Activated T-helper 2 cell treated with anti-CD3 and anti-CD28 coated beads, Interferon-gamma antibody, Interleukin-2, Interleukin-4, amounts not matched to agents 10 μg/mL and 5 μg/mL and 100 μg/mL, durations not matched to agents 14 hours and 24 hours and 36 hours (primary cell): ENCODE measurements around the gene S100A10. TPM values are rescaled to one million over a fixed set of nuclear protein-coding genes. Genes with fewer than 3 reads are reported as not detected.

Source experiments
- DNase-seq: peaks from one replicate; pipeline ENCODE4 v3.0.0; 2021; ENCODE audit warnings: low spot score
- H3K27ac Mint-ChIP-seq: one replicate; pipeline ENCODE4 v1.8.0; 2021; ENCODE audit warnings: mixed read lengths
- H3K27me3 Mint-ChIP-seq: one replicate; pipeline ENCODE4 v1.8.0; 2021; ENCODE audit warnings: low read depth, mixed read lengths
- H3K36me3 Mint-ChIP-seq: one replicate; pipeline ENCODE4 v1.8.0; 2021; ENCODE audit warnings: low read depth, mixed read lengths
- H3K4me1 Mint-ChIP-seq: one replicate; pipeline ENCODE4 v1.8.0; 2021; ENCODE audit warnings: low read depth, mixed read lengths
- H3K4me3 Mint-ChIP-seq: one replicate; pipeline ENCODE4 v1.8.0; 2021; ENCODE audit warnings: low read depth, mild to moderate bottlenecking, moderate library complexity, mixed read lengths
- H3K9me3 Mint-ChIP-seq: one replicate; pipeline ENCODE4 v1.8.0; 2021; ENCODE audit warnings: mixed read lengths
- intact Hi-C: fragments of 100-400 bp; cut with micrococcal nuclease; formaldehyde crosslinking; loops from one replicate; pipeline ENCODE4 v1.15.1; 2023
- total RNA-seq: library from RNA; stranded (reverse); gene quantifications from 2 replicates; pipeline ENCODE4 v1.2.3, GENCODE V29; 2022

Gene S100A10
- total RNA-seq, 1 donor from 2014 or later: 160 TPM

GRCh38 chr1:151964510-151964909, 29.1 kb downstream of the S100A10 start:
- intact Hi-C loops: no loop called here
- H3K36me3 Mint-ChIP-seq: no peaks in the 10 kb centered on the region
- H3K27ac Mint-ChIP-seq: no peak overlapping the region
- peaks cover 10% of the 10 kb centered on the region for H3K27me3 Mint-ChIP-seq
- H3K4me3 Mint-ChIP-seq: no peak overlapping the region
- DNase-seq: no peak
- no peaks in the 10 kb centered on the region for H3K9me3 Mint-ChIP-seq
- H3K4me1 Mint-ChIP-seq: peaks cover 16% of the 10 kb centered on the region

- intact Hi-C loops: no loop called here
- Mint-ChIP-seq H3K4me1 (peaks cover 13% of the 10 kb centered on the region), H3K4me3 (no peak overlapping the region), H3K9me3 (no peaks in the 10 kb centered on the region), H3K27ac (no peak overlapping the region), H3K27me3 (peaks cover 10% of the 10 kb centered on the region), H3K36me3 (no peaks in the 10 kb centered on the region)
- no peak for DNase-seq
Measured at GRCh38 chr1:151963288-151963687, 30.4 kb downstream of the S100A10 start.

GRCh38 chr1:151961833-151962232, 31.8 kb downstream of the S100A10 start:
- H3K36me3 Mint-ChIP-seq: no peaks in the 10 kb centered on the region
- H3K9me3 Mint-ChIP-seq: no peaks in the 10 kb centered on the region
- intact Hi-C loops: no loop called here
- peaks cover 6% of the 10 kb centered on the region for H3K4me1 Mint-ChIP-seq
- no peak overlapping the region for H3K27ac Mint-ChIP-seq
- peaks cover 10% of the 10 kb centered on the region for H3K27me3 Mint-ChIP-seq
- DNase-seq: no peak
- H3K4me3 Mint-ChIP-seq: no peak overlapping the region

GRCh38 chr1:151960780-151961513, 32.7 kb downstream of the S100A10 start:
- Mint-ChIP-seq H3K4me3 (no peak overlapping the region), H3K27ac (no peak overlapping the region), H3K4me1 (peaks cover 6% of the 10 kb centered on the region), H3K27me3 (peaks cover 8% of the 10 kb centered on the region), H3K9me3 (no peaks in the 10 kb centered on the region), H3K36me3 (no peaks in the 10 kb centered on the region)
- DNase-seq: no peak
- intact Hi-C loops: no loop called here

GRCh38 chr1:151958959-151959358, 34.7 kb downstream of the S100A10 start:
- intact Hi-C loops: no loop called here
- Mint-ChIP-seq H3K4me1 (peaks cover 6% of the 10 kb centered on the region), H3K27me3 (peaks cover 9% of the 10 kb centered on the region), H3K9me3 (no peaks in the 10 kb centered on the region), H3K27ac (no peak overlapping the region), H3K4me3 (no peak overlapping the region), H3K36me3 (no peaks in the 10 kb centered on the region)
- no peak for DNase-seq

GRCh38 chr1:151956957-151957497, 36.6 kb downstream of the S100A10 start:
- intact Hi-C loops: no loop called here
- Mint-ChIP-seq H3K4me3 (no peak overlapping the region), H3K27ac (no peak overlapping the region), H3K27me3 (peaks cover 8% of the 10 kb centered on the region), H3K9me3 (no peaks in the 10 kb centered on the region), H3K4me1 (peaks cover 3% of the 10 kb centered on the region), H3K36me3 (no peaks in the 10 kb centered on the region)
- DNase-seq: no peak

GRCh38 chr1:151953409-151954094, 40.1 kb downstream of the S100A10 start:
- Mint-ChIP-seq H3K27me3 (peaks cover 8% of the 10 kb centered on the region), H3K4me1 (no peaks in the 10 kb centered on the region), H3K4me3 (no peak overlapping the region), H3K36me3 (no peaks in the 10 kb centered on the region), H3K9me3 (no peaks in the 10 kb centered on the region), H3K27ac (no peak overlapping the region)
- DNase-seq: no peak
- intact Hi-C loops: no loop called here

- Mint-ChIP-seq H3K27ac (no peak overlapping the region), H3K36me3 (no peaks in the 10 kb centered on the region), H3K4me1 (no peaks in the 10 kb centered on the region), H3K27me3 (peaks cover 8% of the 10 kb centered on the region), H3K9me3 (no peaks in the 10 kb centered on the region), H3K4me3 (no peak overlapping the region)
- no peak for DNase-seq
- intact Hi-C loops: no loop called here
Measured at GRCh38 chr1:151952811-151953210, 40.8 kb downstream of the S100A10 start.

- DNase-seq: no peak
- Mint-ChIP-seq H3K27me3 (peaks cover 2% of the 10 kb centered on the region), H3K4me1 (peaks cover 24% of the 10 kb centered on the region), H3K4me3 (no peak overlapping the region), H3K36me3 (no peaks in the 10 kb centered on the region), H3K27ac (no peak overlapping the region), H3K9me3 (no peaks in the 10 kb centered on the region)
- intact Hi-C loops: loop anchor here (10.0 kb wide), 1 partner anchor 235 kb away; no protein-coding TSS in a partner anchor
Measured at GRCh38 chr1:151949371-151950193, 44.1 kb downstream of the S100A10 start.

- H3K4me1 Mint-ChIP-seq: peaks cover 24% of the 10 kb centered on the region
- H3K27ac Mint-ChIP-seq: no peak overlapping the region
- no peak overlapping the region for H3K4me3 Mint-ChIP-seq
- intact Hi-C loops: loop anchor here (10.0 kb wide), 1 partner anchor 236 kb away; no protein-coding TSS in a partner anchor
- DNase-seq: no peak
- peaks cover 2% of the 10 kb centered on the region for H3K27me3 Mint-ChIP-seq
- H3K9me3 Mint-ChIP-seq: no peaks in the 10 kb centered on the region
- no peaks in the 10 kb centered on the region for H3K36me3 Mint-ChIP-seq
Measured at GRCh38 chr1:151948506-151948905, 45.2 kb downstream of the S100A10 start.

GRCh38 chr1:151947140-151947539, 46.5 kb downstream of the S100A10 start:
- no peaks in the 10 kb centered on the region for H3K27me3 Mint-ChIP-seq
- intact Hi-C loops: loop anchor here (10.0 kb wide), 1 partner anchor 238 kb away; no protein-coding TSS in a partner anchor
- no peaks in the 10 kb centered on the region for H3K36me3 Mint-ChIP-seq
- H3K4me3 Mint-ChIP-seq: no peak overlapping the region
- H3K27ac Mint-ChIP-seq: peak overlapping the region; percentile 93
- DNase-seq: no peak
- H3K9me3 Mint-ChIP-seq: no peaks in the 10 kb centered on the region
- H3K4me1 Mint-ChIP-seq: peaks cover 31% of the 10 kb centered on the region
